HuH-7.5 (cell line): ENCODE measurements around the gene STOML1.

ENCODE experiments used
- DNase-seq: peaks from one replicate; pipeline ENCODE4 v3.0.0; 2011; ENCODE audit warnings: low spot score

The STOML1 gene

GRCh38 chr15:73991726-73992593, at the start of gene STOML1:
TSS of gene STOML1 (minus strand) at chr15:73992295. CDS start at chr15:73992223, 72 bp downstream.
- DNase-seq: peak; percentile 98

DNA sequence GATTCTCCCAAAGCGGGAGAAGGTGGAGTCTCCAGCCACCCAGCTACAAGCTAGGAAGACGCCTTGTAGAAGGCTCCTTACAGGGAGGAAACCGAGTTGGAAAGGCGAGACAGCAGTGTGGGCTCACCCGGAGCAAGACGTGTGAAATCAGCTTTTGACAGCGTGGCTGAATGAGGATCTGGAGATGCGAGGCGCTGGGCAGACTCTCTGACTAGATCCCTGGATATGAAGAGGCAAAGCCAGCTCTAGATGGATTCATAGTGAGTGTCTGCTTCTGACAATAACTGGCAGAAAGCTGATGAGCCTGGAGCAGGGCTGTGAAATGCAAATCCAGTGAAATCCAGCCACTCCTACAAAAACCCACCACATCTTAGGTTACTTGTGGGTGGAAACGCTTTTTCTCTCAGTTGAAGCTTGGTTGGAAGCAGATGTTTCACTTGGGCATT, 49.2 kb upstream of the STOML1 start:
- DNase-seq: no peak

GRCh38 chr15:74040109-74040850, 48.2 kb upstream of the STOML1 start:
- DNase-seq: no peak

DNA sequence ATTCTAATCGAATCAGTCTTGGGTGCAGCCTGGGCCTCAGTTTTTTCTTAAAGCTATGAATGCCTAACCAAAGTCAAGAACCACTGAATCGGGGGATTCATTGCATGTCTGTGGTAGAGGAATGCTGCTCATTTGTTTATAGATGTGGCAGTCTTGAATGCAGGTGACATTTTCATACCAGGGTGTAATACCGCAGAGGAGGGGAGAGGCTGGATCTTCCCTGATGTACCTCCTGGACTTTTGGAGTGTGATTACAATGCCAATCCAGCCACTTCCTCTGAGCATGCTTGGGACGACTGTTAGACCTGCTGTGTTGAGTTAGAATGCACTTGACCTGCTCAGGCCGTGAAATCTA, 47.5 kb upstream of the STOML1 start:
- no peak for DNase-seq

DNA sequence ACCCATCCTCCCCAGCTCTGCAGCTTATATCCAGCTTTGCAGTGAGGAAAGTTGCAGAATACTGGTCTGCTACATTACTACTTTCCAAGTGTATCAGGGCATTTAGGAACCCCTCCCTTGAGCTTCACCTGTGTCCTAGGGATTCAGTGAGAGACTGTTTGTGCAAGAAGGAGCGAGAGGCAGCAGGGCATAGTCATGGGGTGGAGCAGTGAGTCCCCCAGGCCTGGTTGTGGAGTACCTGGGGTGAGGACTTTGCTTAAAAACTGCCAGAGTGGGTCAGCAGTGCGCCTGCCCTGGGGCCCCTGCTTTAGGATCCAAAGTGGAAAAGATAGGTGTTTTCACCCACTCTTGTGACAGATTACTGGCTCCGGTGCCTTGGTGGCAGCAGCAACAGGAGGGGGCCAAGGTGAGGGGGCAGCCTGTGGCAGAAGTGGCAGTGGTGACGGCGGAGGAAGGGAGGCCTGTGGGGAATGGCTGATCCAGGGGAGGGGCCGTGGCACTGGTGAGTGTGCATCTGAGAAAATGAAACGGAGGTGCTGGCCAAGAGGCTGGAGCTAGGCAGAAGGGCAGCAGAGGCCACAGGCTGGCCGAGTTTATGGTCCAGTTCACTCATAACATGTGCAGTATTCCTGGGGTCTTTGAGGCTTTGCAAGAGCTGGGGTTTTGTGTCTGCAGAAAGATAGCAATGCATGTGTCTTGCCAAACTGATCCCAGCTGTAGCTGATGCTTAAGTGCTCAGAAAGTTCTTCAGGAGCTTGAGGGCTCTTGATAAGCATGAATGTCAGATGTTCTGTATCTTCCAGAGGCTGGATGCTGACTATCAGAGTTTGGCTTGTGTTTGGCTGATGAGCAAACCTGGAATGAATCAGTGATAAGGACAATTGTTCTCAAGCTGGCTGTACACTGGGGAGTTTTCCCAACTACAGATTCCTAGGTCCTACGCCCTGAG, 46.9 kb upstream of the STOML1 start:
- no peak for DNase-seq

GRCh38 chr15:74037171-74038117, 45.3 kb upstream of the STOML1 start:
- DNase-seq: no peak

GRCh38 chr15:74036271-74037170, 44.4 kb upstream of the STOML1 start:
- DNase-seq: peak; percentile 91

- no peak for DNase-seq
These were observed 43.3 kb upstream of the STOML1 start for GRCh38 chr15:74035121-74036017.

GRCh38 chr15:74034206-74034755, 42.2 kb upstream of the STOML1 start:
- DNase-seq: no peak

GRCh38 chr15:74032606-74033561, 40.8 kb upstream of the STOML1 start:
- no peak for DNase-seq

GRCh38 chr15:74032046-74032445, 40.0 kb upstream of the STOML1 start:
- no peak for DNase-seq

- DNase-seq: no peak
These were observed 36.6 kb upstream of the STOML1 start for GRCh38 chr15:74028646-74029045.

GRCh38 chr15:74027688-74028087, 35.6 kb upstream of the STOML1 start:
- DNase-seq: no peak

DNA sequence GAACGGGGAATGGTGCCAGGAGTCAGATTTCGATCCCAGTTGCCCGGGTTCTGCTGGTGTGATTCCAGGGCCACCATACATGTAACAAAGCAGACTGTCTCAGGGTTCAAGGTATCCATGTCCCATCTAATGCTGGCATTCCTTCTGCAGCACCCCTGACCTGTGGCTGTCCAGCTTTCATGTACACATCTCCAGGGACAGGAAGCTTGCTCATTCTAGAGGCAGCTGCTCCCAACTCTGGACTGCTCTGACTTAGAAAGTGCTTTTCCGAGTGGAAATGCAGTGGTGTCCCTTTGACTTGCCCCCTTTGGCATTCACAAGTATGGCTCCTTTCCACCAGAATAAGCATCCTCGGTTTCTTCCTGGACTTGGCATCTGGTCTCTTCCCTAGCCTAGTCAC, 33.3 kb upstream of the STOML1 start:
- DNase-seq: no peak

GRCh38 chr15:74024687-74025086, 32.6 kb upstream of the STOML1 start:
- no peak for DNase-seq

- DNase-seq: no peak
These were observed 30.8 kb upstream of the STOML1 start for GRCh38 chr15:74022706-74023470.

DNA sequence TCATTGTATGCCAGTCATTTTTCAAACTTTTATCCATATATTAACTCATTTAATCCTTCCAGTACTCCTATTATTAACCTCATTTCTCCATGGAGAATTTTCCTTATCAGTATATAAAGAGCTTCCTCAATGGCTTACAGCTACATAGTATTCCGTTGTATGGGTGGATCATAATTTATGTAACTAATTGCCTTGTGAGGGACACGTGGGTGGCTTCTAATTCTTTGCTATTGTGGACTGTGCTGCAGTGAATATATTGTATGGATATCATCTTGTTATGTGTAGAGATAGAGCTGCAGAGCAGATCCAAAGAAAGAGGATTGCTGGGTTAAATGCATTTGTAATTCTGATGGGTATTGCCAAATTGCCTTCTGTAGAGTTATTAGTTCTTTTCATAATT, 27.6 kb upstream of the STOML1 start:
- no peak for DNase-seq
